ENCODE results near the gene RASAL1. TPM values are rescaled to one million over a fixed set of nuclear protein-coding genes. Genes with fewer than 3 reads are reported as not detected.

RASAL1 gene
- polyA plus RNA-seq, 3 donors: not detected

DNA sequence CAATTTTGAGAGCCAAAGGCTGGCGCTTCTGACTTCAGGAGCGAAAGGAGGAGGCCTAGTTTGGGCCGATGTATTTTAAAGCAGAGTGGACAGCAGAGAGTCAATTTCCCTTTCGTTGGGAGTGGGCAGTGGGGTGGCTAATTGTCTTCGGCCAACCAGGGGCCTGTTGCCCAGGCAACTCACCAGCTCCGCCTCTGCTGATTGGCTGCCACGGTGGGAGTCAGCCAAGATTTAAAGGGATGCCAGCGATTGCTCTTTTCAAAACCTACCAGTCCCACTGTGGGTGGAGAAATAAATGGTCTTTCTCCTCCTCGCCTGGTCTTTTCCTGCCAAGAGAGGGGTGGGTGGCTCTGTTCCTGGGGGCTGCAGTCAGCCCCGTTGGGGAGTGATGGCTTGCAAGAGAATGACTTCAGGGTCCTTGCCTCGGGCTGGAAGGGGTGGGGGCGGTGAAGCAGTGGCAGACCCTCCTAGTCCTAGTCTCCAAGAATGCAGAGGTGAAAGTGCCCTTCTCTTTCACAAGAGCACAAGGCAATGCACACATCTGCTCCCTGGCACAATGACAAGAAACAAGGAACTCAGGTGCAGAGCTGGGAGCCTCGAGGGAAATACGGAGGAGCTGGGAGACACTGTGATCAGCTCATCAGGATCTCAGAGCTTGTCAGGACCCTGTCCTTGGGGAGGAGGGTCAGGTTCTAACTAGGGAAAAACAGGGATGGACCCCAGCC, 37.7 kb downstream of the RASAL1 start:
- intact Hi-C loops (cut with micrococcal nuclease): no loop called here
- no peak overlapping the region for H2AFZ ChIP-seq (ENCODE audit: insufficient read depth, low read depth, low read length, poor library complexity, severe bottlenecking)
- H3K27me3 ChIP-seq (ENCODE audit: control insufficient read depth in 2 of 2, insufficient read depth in 2 of 2, low read length in 2 of 2): peaks cover 0 to 7% of the 10 kb centered on the region in 2 donors
- no peaks in the 10 kb centered on the region for H3K9me3 Mint-ChIP-seq
- H3K4me1 ChIP-seq (ENCODE audit: control insufficient read depth in 1 of 2, insufficient read depth in 2 of 2, low read length in 2 of 2): no peaks in the 10 kb centered on the region
- H3K36me3 ChIP-seq (replicated peaks in 1 of 2; ENCODE audit: control insufficient read depth in 1 of 2, insufficient read depth in 2 of 2, low read length in 2 of 2): no peaks in the 10 kb centered on the region
- no peaks in the 10 kb centered on the region for H3K36me3 Mint-ChIP-seq
- 38% methylated on average over 4 of the region's 14 CpGs for WGBS (ENCODE audit: insufficient coverage)
- no peaks in the 10 kb centered on the region for H3K9me3 ChIP-seq (replicated peaks in 1 of 2; ENCODE audit: control insufficient read depth in 1 of 2, insufficient read depth in 1 of 2, low read length in 2 of 2)
- DNase-seq: no peak
- no peak overlapping the region for H3K9ac ChIP-seq (ENCODE audit: insufficient read depth, low read length, poor library complexity, severe bottlenecking)
- no peak overlapping the region for H3K27ac Mint-ChIP-seq
- H4K20me1 ChIP-seq (ENCODE audit: insufficient read depth, low read length): no peaks in the 10 kb centered on the region
- no peak overlapping the region for H3K4me2 ChIP-seq (replicated peaks; ENCODE audit: extremely low read depth, low read length, poor library complexity, severe bottlenecking)
- peaks cover 14 to 16% (median 15%) of the 10 kb centered on the region in 3 donors for H3K27me3 Mint-ChIP-seq (ENCODE audit: low read depth in 3 of 3)
- no peaks in the 10 kb centered on the region for H3K79me2 ChIP-seq (ENCODE audit: insufficient read depth, low read length)
- peaks cover 9% of the 10 kb centered on the region for H3K4me1 Mint-ChIP-seq
- no peak for TF ChIP-seq CTCF (IDR thresholded peaks at IDR 0.05)
- H3K4me3 ChIP-seq (replicated peaks in 1 of 3; ENCODE audit: low read depth in 2 of 3, low read length in 3 of 3): no peak overlapping the region
- peak overlapping the region in 1 of 2 donors; percentile 26 for H3K4me3 Mint-ChIP-seq
- H3K27ac ChIP-seq (ENCODE audit: low read depth in 1 of 2, low read length in 2 of 2): no peak overlapping the region

- Histone ChIP-seq H3K27ac (ENCODE audit: low read depth in 1 of 2, low read length in 2 of 2) (no peak overlapping the region), H3K4me3 (replicated peaks in 1 of 3; ENCODE audit: low read depth in 2 of 3, low read length in 3 of 3) (no peak overlapping the region), H3K4me2 (replicated peaks; ENCODE audit: extremely low read depth, low read length, poor library complexity, severe bottlenecking) (no peak overlapping the region), H3K79me2 (ENCODE audit: insufficient read depth, low read length) (no peaks in the 10 kb centered on the region), H3K9me3 (replicated peaks in 1 of 2; ENCODE audit: control insufficient read depth in 1 of 2, insufficient read depth in 1 of 2, low read length in 2 of 2) (no peaks in the 10 kb centered on the region), H4K20me1 (ENCODE audit: insufficient read depth, low read length) (no peaks in the 10 kb centered on the region), H2AFZ (ENCODE audit: insufficient read depth, low read depth, low read length, poor library complexity, severe bottlenecking) (no peak overlapping the region), H3K36me3 (replicated peaks in 1 of 2; ENCODE audit: control insufficient read depth in 1 of 2, insufficient read depth in 2 of 2, low read length in 2 of 2) (no peaks in the 10 kb centered on the region), H3K9ac (ENCODE audit: insufficient read depth, low read length, poor library complexity, severe bottlenecking) (no peak overlapping the region), H3K27me3 (ENCODE audit: control insufficient read depth in 2 of 2, insufficient read depth in 2 of 2, low read length in 2 of 2) (peaks cover 1 to 17% of the 10 kb centered on the region in 2 donors), H3K4me1 (ENCODE audit: control insufficient read depth in 1 of 2, insufficient read depth in 2 of 2, low read length in 2 of 2) (no peaks in the 10 kb centered on the region)
- Mint-ChIP-seq H3K27ac (no peak overlapping the region), H3K4me3 (no peak overlapping the region), H3K27me3 (ENCODE audit: low read depth in 3 of 3) (peaks cover 20 to 24% (median 22%) of the 10 kb centered on the region in 3 donors), H3K36me3 (no peaks in the 10 kb centered on the region), H3K4me1 (peaks cover 11% of the 10 kb centered on the region), H3K9me3 (no peaks in the 10 kb centered on the region)
- intact Hi-C loops (cut with micrococcal nuclease): no loop called here
- WGBS (ENCODE audit: insufficient coverage): 89% methylated on average over 22 of the region's 30 CpGs
- TF ChIP-seq CTCF (IDR thresholded peaks at IDR 0.05): no peak
- DNase-seq: no peak
Measured at GRCh38 chr12:113096675-113097461, 38.7 kb downstream of the RASAL1 start.
